Type B pancreatic cell (in vitro differentiated cells): Measurements from ENCODE around the gene KRT80. TPM values are rescaled to one million over a fixed set of nuclear protein-coding genes. Genes with fewer than 3 reads are reported as not detected.

Experiments used
- DNase-seq: peaks from one replicate; pipeline ENCODE4 v3.0.0; 2021; ENCODE audit warnings: mixed read lengths; ENCODE audit not compliant: unreplicated experiment; ENCODE audit errors: extremely low spot score
- H3K27ac Mint-ChIP-seq: 2 replicates; pipeline ENCODE4 v1.8.0; 2021; ENCODE audit warnings: mild to moderate bottlenecking, mixed read lengths
- H3K27me3 Mint-ChIP-seq: 2 replicates; pipeline ENCODE4 v1.8.0; 2021; ENCODE audit warnings: mixed read lengths
- H3K36me3 Mint-ChIP-seq: 2 replicates; pipeline ENCODE4 v1.8.0; 2021; ENCODE audit warnings: mixed read lengths
- H3K4me1 Mint-ChIP-seq: one replicate; pipeline ENCODE4 v1.8.0; 2021; ENCODE audit warnings: mixed read lengths; ENCODE audit not compliant: unreplicated experiment
- H3K4me3 Mint-ChIP-seq: 2 replicates; pipeline ENCODE4 v1.8.0; 2021; ENCODE audit warnings: mild to moderate bottlenecking, mixed read lengths
- H3K9me3 Mint-ChIP-seq: 2 replicates; pipeline ENCODE4 v1.8.0; 2021; ENCODE audit warnings: mixed read lengths
- CTCF ChIP-seq: fragments of 200-600 bp; sonication (generic); conservative IDR thresholded peaks from 2 replicates; pipeline ENCODE4 v1.5.0; 2021; ENCODE audit warnings: antibody characterized with exemption, mild to moderate bottlenecking
- total RNA-seq: library from RNA; stranded (reverse); gene quantifications from 2 replicates; pipeline ENCODE4 v1.2.1, GENCODE V29; 2021; ENCODE audit warnings: low replicate concordance

The KRT80 gene
- total RNA-seq, 1 donor from 2014 or later = 23.1 TPM

- no peaks in the 10 kb centered on the region for H3K36me3 Mint-ChIP-seq
- peaks cover 20% of the 10 kb centered on the region for H3K27me3 Mint-ChIP-seq
- peaks cover 4% of the 10 kb centered on the region for H3K4me1 Mint-ChIP-seq
- no peaks in the 10 kb centered on the region for H3K9me3 Mint-ChIP-seq
- H3K4me3 Mint-ChIP-seq = no peak overlapping the region
- no peak overlapping the region for H3K27ac Mint-ChIP-seq
- no peak for DNase-seq
- no peak for TF ChIP-seq CTCF
Measured at GRCh38 chr12:52208424-52209165, 16.8 kb upstream of the KRT80 start.

GRCh38 chr12:52207895-52208294, 16.1 kb upstream of the KRT80 start:
- peaks cover 9% of the 10 kb centered on the region for H3K4me1 Mint-ChIP-seq
- no peak for TF ChIP-seq CTCF
- H3K36me3 Mint-ChIP-seq = no peaks in the 10 kb centered on the region
- H3K4me3 Mint-ChIP-seq = no peak overlapping the region
- H3K27me3 Mint-ChIP-seq = peaks cover 17% of the 10 kb centered on the region
- no peak overlapping the region for H3K27ac Mint-ChIP-seq
- no peaks in the 10 kb centered on the region for H3K9me3 Mint-ChIP-seq
- DNase-seq = no peak

- peaks cover 12% of the 10 kb centered on the region for H3K4me1 Mint-ChIP-seq
- H3K27ac Mint-ChIP-seq = no peak overlapping the region
- H3K9me3 Mint-ChIP-seq = no peaks in the 10 kb centered on the region
- no peak for TF ChIP-seq CTCF
- peaks cover 17% of the 10 kb centered on the region for H3K27me3 Mint-ChIP-seq
- no peak for DNase-seq
- H3K36me3 Mint-ChIP-seq = no peaks in the 10 kb centered on the region
- no peak overlapping the region for H3K4me3 Mint-ChIP-seq
Measured at GRCh38 chr12:52207106-52207505, 15.3 kb upstream of the KRT80 start.

GRCh38 chr12:52206304-52207040, 14.7 kb upstream of the KRT80 start:
- no peak for TF ChIP-seq CTCF
- H3K4me3 Mint-ChIP-seq = no peak overlapping the region
- no peaks in the 10 kb centered on the region for H3K9me3 Mint-ChIP-seq
- no peaks in the 10 kb centered on the region for H3K36me3 Mint-ChIP-seq
- peak overlapping the region; percentile 44 for H3K27ac Mint-ChIP-seq
- peaks cover 13% of the 10 kb centered on the region for H3K4me1 Mint-ChIP-seq
- no peak for DNase-seq
- peaks cover 17% of the 10 kb centered on the region for H3K27me3 Mint-ChIP-seq

- peaks cover 16% of the 10 kb centered on the region for H3K4me1 Mint-ChIP-seq
- H3K27ac Mint-ChIP-seq = peak overlapping the region; percentile 44
Measured at GRCh38 chr12:52205612-52206303, 13.9 kb upstream of the KRT80 start.

More at GRCh38 chr12:52205612-52206303, 13.9 kb upstream of the KRT80 start:
- Mint-ChIP-seq H3K4me3 (no peak overlapping the region), H3K36me3 (no peaks in the 10 kb centered on the region), H3K9me3 (no peaks in the 10 kb centered on the region), H3K27me3 (peaks cover 17% of the 10 kb centered on the region)
- TF ChIP-seq CTCF = no peak
- no peak for DNase-seq
